Measurements from ENCODE around the gene MVB12A.
A peak's percentile ranks its signal among the peaks of the same experiment; 100 is the strongest.

MVB12A gene

GRCh38 chr19:17421942-17422341 lies 2.1 kb downstream of the MVB12A start:
- no peak overlapping the region for H3K27ac ChIP-seq (ENCODE audit: low read length)
- H3K4me3 ChIP-seq (ENCODE audit: low read length) = no peak overlapping the region
- no peaks in the 10 kb centered on the region for H3K36me3 ChIP-seq (ENCODE audit: control insufficient read depth, insufficient read depth, low read length)
- H3K4me1 ChIP-seq (ENCODE audit: control insufficient read depth, insufficient read depth, low read length) = 0 out of 2 replicates have a peak, but pooled peaks cover 2% of the 10 kb centered on the region
- DNase-seq (ENCODE audit: low read depth, low spot score) = no peak
- H3K27me3 ChIP-seq (ENCODE audit: control insufficient read depth, insufficient read depth, low read length) = no peaks in the 10 kb centered on the region
- no peaks in the 10 kb centered on the region for H3K9me3 ChIP-seq (ENCODE audit: control insufficient read depth, insufficient read depth, low read length)
- no CpG with 5 or more reads among the region's 4 CpGs for WGBS (ENCODE audit: insufficient coverage, insufficient read length)

DNA sequence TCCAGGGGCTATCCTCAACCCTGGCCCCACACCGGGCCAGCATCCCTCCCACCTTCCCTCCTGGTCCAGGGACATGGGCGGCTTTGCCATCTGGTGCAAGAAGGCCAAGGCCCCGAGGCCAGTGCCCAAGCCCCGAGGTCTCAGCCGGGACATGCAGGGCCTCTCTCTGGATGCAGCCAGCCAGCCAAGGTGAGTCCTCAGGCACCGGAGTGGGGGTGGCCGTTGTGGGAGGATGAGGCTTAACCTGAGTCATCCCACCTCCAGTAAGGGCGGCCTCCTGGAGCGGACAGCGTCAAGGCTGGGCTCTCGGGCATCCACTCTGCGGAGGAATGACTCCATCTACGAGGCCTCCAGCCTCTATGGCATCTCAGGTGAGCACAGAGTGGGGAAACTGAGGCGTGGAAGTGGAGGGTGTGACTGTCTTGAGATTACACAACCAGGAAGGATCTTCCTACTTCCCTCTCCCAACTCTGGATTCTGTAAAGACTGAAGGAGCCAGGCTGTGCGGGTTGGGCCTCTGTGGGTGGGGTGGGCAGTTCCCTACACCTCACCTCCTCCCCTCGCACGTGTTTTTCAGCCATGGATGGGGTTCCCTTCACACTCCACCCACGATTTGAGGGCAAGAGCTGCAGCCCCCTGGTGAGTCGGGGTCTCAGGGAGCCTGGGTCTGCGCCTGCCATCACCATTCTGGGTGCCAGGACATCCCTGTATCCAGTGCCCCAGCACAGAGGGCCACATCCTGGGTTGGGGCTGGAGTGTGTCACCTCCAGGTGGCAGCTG lies 3.8 kb downstream of the MVB12A start:
- no peaks in the 10 kb centered on the region for H3K9me3 ChIP-seq (ENCODE audit: control insufficient read depth, insufficient read depth, low read length)
- H3K27ac ChIP-seq (ENCODE audit: low read length) = no peak overlapping the region
- no peak overlapping the region for H3K4me3 ChIP-seq (ENCODE audit: low read length)
- no peak for DNase-seq (ENCODE audit: low read depth, low spot score)
- H3K4me1 ChIP-seq (ENCODE audit: control insufficient read depth, insufficient read depth, low read length) = 0 out of 2 replicates have a peak, but pooled peaks cover 2% of the 10 kb centered on the region
- no peaks in the 10 kb centered on the region for H3K27me3 ChIP-seq (ENCODE audit: control insufficient read depth, insufficient read depth, low read length)
- H3K36me3 ChIP-seq (ENCODE audit: control insufficient read depth, insufficient read depth, low read length) = no peaks in the 10 kb centered on the region
- WGBS (ENCODE audit: insufficient coverage, insufficient read length) = no CpG with 5 or more reads among the region's 20 CpGs

GRCh38 chr19:17424743-17425365 lies 5.0 kb downstream of the MVB12A start:
- H3K9me3 ChIP-seq (ENCODE audit: control insufficient read depth, insufficient read depth, low read length) = no peaks in the 10 kb centered on the region
- no peak for DNase-seq (ENCODE audit: low read depth, low spot score)
- no peak overlapping the region for H3K27ac ChIP-seq (ENCODE audit: low read length)
- no peaks in the 10 kb centered on the region for H3K27me3 ChIP-seq (ENCODE audit: control insufficient read depth, insufficient read depth, low read length)
- no peaks in the 10 kb centered on the region for H3K36me3 ChIP-seq (ENCODE audit: control insufficient read depth, insufficient read depth, low read length)
- 0 out of 2 replicates have a peak, but pooled peaks cover 2% of the 10 kb centered on the region for H3K4me1 ChIP-seq (ENCODE audit: control insufficient read depth, insufficient read depth, low read length)
- peak overlapping the region; percentile 18; the same call in 1 of the 2 replicates for H3K4me3 ChIP-seq (ENCODE audit: low read length)
- WGBS (ENCODE audit: insufficient coverage, insufficient read length) = no CpG with 5 or more reads among the region's 27 CpGs

GRCh38 chr19:17429641-17430113 lies 9.8 kb downstream of the MVB12A start:
- Histone ChIP-seq H3K27ac (ENCODE audit: low read length) (no peak overlapping the region), H3K4me3 (ENCODE audit: low read length) (no peak overlapping the region), H3K9me3 (ENCODE audit: control insufficient read depth, insufficient read depth, low read length) (no peaks in the 10 kb centered on the region), H3K4me1 (ENCODE audit: control insufficient read depth, insufficient read depth, low read length) (no peaks in the 10 kb centered on the region), H3K27me3 (ENCODE audit: control insufficient read depth, insufficient read depth, low read length) (no peaks in the 10 kb centered on the region), H3K36me3 (ENCODE audit: control insufficient read depth, insufficient read depth, low read length) (no peaks in the 10 kb centered on the region)
- DNase-seq (ENCODE audit: low read depth, low spot score) = no peak
- WGBS (ENCODE audit: insufficient coverage, insufficient read length) = no CpG with 5 or more reads among the region's 17 CpGs

DNA sequence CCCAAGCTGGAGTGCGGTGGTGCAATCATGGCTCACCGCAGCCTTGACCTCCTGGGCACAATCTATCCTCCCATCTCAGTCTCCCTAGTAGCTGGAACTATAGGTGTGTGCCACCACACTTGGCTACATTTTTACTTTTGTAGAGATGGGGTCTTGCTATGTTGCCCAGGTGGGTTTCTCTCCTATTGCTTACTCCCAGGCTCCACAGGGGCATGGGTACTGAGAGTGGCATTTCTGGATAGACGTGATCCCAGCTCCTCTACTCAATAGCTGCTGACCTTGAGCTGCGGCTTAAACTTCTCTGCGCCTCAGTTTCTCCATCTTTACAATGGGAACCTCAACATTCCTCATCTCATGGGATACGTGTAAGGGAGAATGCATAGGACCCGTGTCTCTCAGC lies 11.6 kb downstream of the MVB12A start:
- Histone ChIP-seq H3K36me3 (ENCODE audit: control insufficient read depth, insufficient read depth, low read length) (no peaks in the 10 kb centered on the region), H3K4me1 (ENCODE audit: control insufficient read depth, insufficient read depth, low read length) (no peaks in the 10 kb centered on the region), H3K9me3 (ENCODE audit: control insufficient read depth, insufficient read depth, low read length) (no peaks in the 10 kb centered on the region), H3K27me3 (ENCODE audit: control insufficient read depth, insufficient read depth, low read length) (no peaks in the 10 kb centered on the region), H3K4me3 (ENCODE audit: low read length) (no peak overlapping the region), H3K27ac (ENCODE audit: low read length) (no peak overlapping the region)
- DNase-seq (ENCODE audit: low read depth, low spot score) = no peak
- WGBS (ENCODE audit: insufficient coverage, insufficient read length) = no CpG with 5 or more reads among the region's 7 CpGs

DNA sequence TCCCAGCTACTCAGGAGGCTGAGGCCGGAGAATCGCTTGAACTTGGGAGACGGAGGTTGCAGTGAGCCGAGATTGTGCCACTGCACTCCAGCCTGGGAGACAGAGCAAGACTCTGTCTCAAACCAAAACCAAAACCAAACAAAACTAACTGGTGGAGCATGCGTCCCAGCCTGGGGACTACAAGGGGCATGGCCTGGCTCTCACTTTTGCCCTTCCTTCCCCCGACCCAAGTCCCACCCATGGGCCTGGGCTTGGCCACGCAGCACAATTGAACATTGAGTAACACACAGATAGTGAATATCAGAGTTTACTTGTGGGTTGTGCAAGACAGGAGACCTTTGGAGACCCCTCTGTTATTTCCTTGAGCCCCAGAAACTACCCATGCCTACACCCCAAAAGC lies 15.4 kb downstream of the MVB12A start:
- no peaks in the 10 kb centered on the region for H3K36me3 ChIP-seq (ENCODE audit: control insufficient read depth, insufficient read depth, low read length)
- H3K27ac ChIP-seq (ENCODE audit: low read length) = no peak overlapping the region
- H3K27me3 ChIP-seq (ENCODE audit: control insufficient read depth, insufficient read depth, low read length) = no peaks in the 10 kb centered on the region
- WGBS (ENCODE audit: insufficient coverage, insufficient read length) = no CpG with 5 or more reads among the region's 7 CpGs
- no peak overlapping the region for H3K4me3 ChIP-seq (ENCODE audit: low read length)
- H3K4me1 ChIP-seq (ENCODE audit: control insufficient read depth, insufficient read depth, low read length) = no peaks in the 10 kb centered on the region
- no peaks in the 10 kb centered on the region for H3K9me3 ChIP-seq (ENCODE audit: control insufficient read depth, insufficient read depth, low read length)
- no peak for DNase-seq (ENCODE audit: low read depth, low spot score)

DNA sequence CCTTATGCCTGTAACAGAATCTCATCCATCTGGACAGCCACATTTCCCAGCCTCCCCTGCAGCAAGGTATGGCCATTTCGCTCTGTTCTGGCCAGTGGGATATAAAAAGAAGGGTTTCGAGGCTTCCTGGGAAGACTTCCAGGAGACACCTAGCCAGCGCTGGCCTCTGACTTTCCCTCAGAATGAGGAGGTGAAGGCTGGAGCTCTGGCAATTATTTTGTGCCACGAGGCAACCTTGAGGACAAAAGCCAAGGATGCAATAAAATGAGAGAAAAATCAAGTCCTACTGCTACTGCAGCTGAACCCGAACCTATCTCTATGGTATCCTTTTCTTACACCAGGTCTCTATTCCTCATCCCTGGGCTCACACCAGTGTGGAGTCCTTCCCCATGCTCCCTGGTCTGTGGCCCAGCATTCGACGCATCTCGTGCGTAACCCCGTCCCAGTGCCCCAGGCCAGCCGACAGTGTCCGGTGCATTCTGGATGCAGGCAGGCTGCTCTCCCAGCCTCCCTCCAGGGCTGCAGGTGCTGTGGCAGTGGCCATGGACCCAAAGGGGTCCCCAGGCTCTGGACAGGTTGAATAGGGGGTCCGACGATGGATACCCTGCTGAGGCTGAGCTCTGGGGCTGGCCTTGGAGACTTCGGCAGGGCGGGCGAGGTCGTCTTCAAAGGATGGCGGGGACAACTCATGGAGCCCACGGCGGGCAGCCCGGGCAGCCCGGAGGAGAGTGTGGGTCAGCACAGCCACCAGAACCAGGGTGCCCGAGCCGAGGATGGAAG lies 16.4 kb downstream of the MVB12A start:
- H3K27ac ChIP-seq (ENCODE audit: low read length) = no peak overlapping the region
- H3K36me3 ChIP-seq (ENCODE audit: control insufficient read depth, insufficient read depth, low read length) = no peaks in the 10 kb centered on the region
- no peak overlapping the region for H3K4me3 ChIP-seq (ENCODE audit: low read length)
- no peaks in the 10 kb centered on the region for H3K9me3 ChIP-seq (ENCODE audit: control insufficient read depth, insufficient read depth, low read length)
- no peaks in the 10 kb centered on the region for H3K27me3 ChIP-seq (ENCODE audit: control insufficient read depth, insufficient read depth, low read length)
- no peaks in the 10 kb centered on the region for H3K4me1 ChIP-seq (ENCODE audit: control insufficient read depth, insufficient read depth, low read length)
- no peak for DNase-seq (ENCODE audit: low read depth, low spot score)
- WGBS (ENCODE audit: insufficient coverage, insufficient read length) = no CpG with 5 or more reads among the region's 25 CpGs

- Histone ChIP-seq H3K9me3 (ENCODE audit: control insufficient read depth, insufficient read depth, low read length) (no peaks in the 10 kb centered on the region), H3K4me3 (ENCODE audit: low read length) (no peak overlapping the region), H3K4me1 (ENCODE audit: control insufficient read depth, insufficient read depth, low read length) (no peaks in the 10 kb centered on the region), H3K27ac (ENCODE audit: low read length) (no peak overlapping the region), H3K27me3 (ENCODE audit: control insufficient read depth, insufficient read depth, low read length) (no peaks in the 10 kb centered on the region), H3K36me3 (ENCODE audit: control insufficient read depth, insufficient read depth, low read length) (no peaks in the 10 kb centered on the region)
- no peak for DNase-seq (ENCODE audit: low read depth, low spot score)
- WGBS (ENCODE audit: insufficient coverage, insufficient read length) = no CpG with 5 or more reads among the region's 7 CpGs
Measured at GRCh38 chr19:17436874-17437267, 17.0 kb downstream of the MVB12A start.

DNA sequence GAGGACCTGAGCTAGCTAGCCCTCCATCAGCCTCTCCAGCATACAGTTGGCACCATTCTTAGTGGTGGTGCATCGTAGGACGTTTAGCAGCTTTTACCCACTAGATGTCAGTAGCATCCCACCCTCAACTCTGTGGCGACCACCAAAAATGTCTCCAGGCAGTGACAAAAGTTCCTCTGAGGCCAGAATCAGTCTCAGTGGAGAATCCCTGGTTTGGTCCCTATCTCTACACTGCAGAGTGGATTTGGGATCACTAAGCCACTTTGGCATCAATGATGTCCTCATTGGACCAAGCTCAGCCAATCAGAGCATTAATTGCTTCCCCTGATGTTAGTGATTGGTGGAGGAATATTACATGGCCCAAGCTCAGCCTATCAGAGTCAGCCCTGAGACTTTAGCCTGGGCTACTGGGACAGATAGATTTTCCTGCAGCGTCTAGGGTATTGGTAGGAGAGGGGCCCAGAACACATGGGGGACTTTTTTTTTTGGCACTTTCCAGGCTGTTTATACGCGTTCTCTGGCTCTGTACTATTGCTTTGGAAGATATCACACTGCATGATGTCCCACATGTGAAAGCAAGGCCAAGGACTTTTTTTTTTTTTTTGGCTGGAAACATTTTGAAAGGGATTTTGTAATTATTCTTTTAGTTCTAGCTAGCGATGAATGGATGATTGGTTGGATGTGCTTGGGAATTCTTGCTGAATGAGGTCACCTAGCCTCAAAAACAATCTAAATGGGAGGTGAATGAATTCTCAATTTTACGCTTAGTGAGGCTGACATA lies 21.6 kb downstream of the MVB12A start:
- no peaks in the 10 kb centered on the region for H3K4me1 ChIP-seq (ENCODE audit: control insufficient read depth, insufficient read depth, low read length)
- no peak overlapping the region for H3K27ac ChIP-seq (ENCODE audit: low read length)
- no peak for DNase-seq (ENCODE audit: low read depth, low spot score)
- WGBS (ENCODE audit: insufficient coverage, insufficient read length) = no CpG with 5 or more reads among the region's 8 CpGs
- H3K4me3 ChIP-seq (ENCODE audit: low read length) = no peak overlapping the region
- no peaks in the 10 kb centered on the region for H3K27me3 ChIP-seq (ENCODE audit: control insufficient read depth, insufficient read depth, low read length)
- no peaks in the 10 kb centered on the region for H3K36me3 ChIP-seq (ENCODE audit: control insufficient read depth, insufficient read depth, low read length)
- H3K9me3 ChIP-seq (ENCODE audit: control insufficient read depth, insufficient read depth, low read length) = no peaks in the 10 kb centered on the region
